Measurements from ENCODE around the gene ATF1. TPM values are rescaled to one million over a fixed set of nuclear protein-coding genes. Genes with fewer than 3 reads are reported as not detected.

ATF1 gene
- 16.9 and 22.6 TPM in 2 replicates for total RNA-seq

GRCh38 chr12:50763639-50764285 lies at the start of gene ATF1:
Gene ATF1, plus strand, starts transcription at chr12:50764101. Its CDS starts 16,045 bp downstream, at chr12:50780146.

GRCh38 chr12:50842637-50843493 lies 79.0 kb downstream of the ATF1 start, which contains the start of gene TMPRSS12:
Gene TMPRSS12, plus strand, starts transcription at chr12:50842926. Its CDS starts 39 bp downstream, at chr12:50842965.

Other genes with a start within 250 kb of the ATF1 start
- not detected in 2 replicates for gene TMPRSS12, start 78.8 kb downstream of the ATF1 start, total RNA-seq
- gene HIGD1C, start 188.4 kb downstream of the ATF1 start, total RNA-seq: not detected in 2 replicates